K562 (cell line): Measurements from ENCODE around the gene SMAD3.

Experiments used
- FOXA1 ChIP-seq: fragments of 450-650 bp; IDR thresholded peaks from 2 replicates; pipeline ENCODE4 v1.6.1; 2016; ENCODE audit warnings: mild to moderate bottlenecking, borderline replicate concordance
- NCOR1 ChIP-seq: fragments of 450-650 bp; IDR thresholded peaks from 2 replicates; pipeline ENCODE4 v1.6.1; 2016; ENCODE audit warnings: mild to moderate bottlenecking, moderate library complexity
- TF ChIP-seq, protein P1 (sequence below), 2 experiments: fragments of 450-650 bp; formaldehyde crosslinking in 1 of 2; IDR thresholded peaks; 2 replicates each; pipeline versions ENCODE4 v1.4.0 to v1.6.1; 2014 to 2020; ENCODE audit warnings: mild to moderate bottlenecking in 2 of 2, borderline replicate concordance in 1 of 2, low read depth in 1 of 2

DNA sequence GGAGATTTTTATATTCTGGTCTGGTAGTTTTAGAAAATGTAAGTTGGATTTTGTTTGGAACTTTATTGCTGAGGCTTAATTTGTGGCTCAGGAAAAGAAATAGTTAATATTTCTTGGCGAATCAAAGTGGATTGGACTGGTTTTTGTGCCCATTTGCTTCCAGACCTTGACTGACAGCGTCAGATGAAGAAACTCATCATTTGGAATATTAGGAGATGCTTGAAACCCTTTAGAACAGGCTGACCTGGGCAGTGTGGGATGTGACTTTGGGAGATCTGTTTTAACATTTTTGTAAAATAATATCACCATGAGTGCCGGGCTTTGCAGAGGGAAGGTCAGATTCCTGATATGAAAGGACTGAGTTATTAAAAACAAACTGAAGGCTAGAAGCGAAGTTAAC, 106.1 kb downstream of the SMAD3 start:
- TF ChIP-seq, protein P1, sequence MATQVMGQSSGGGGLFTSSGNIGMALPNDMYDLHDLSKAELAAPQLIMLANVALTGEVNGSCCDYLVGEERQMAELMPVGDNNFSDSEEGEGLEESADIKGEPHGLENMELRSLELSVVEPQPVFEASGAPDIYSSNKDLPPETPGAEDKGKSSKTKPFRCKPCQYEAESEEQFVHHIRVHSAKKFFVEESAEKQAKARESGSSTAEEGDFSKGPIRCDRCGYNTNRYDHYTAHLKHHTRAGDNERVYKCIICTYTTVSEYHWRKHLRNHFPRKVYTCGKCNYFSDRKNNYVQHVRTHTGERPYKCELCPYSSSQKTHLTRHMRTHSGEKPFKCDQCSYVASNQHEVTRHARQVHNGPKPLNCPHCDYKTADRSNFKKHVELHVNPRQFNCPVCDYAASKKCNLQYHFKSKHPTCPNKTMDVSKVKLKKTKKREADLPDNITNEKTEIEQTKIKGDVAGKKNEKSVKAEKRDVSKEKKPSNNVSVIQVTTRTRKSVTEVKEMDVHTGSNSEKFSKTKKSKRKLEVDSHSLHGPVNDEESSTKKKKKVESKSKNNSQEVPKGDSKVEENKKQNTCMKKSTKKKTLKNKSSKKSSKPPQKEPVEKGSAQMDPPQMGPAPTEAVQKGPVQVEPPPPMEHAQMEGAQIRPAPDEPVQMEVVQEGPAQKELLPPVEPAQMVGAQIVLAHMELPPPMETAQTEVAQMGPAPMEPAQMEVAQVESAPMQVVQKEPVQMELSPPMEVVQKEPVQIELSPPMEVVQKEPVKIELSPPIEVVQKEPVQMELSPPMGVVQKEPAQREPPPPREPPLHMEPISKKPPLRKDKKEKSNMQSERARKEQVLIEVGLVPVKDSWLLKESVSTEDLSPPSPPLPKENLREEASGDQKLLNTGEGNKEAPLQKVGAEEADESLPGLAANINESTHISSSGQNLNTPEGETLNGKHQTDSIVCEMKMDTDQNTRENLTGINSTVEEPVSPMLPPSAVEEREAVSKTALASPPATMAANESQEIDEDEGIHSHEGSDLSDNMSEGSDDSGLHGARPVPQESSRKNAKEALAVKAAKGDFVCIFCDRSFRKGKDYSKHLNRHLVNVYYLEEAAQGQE (IDR thresholded peaks at IDR 0.05; ENCODE audit: borderline replicate concordance), result no peak
- TF ChIP-seq, protein P1 (CRISPR knock-in tag; IDR thresholded peaks at IDR 0.05; ENCODE audit: low read depth), result no peak
- TF ChIP-seq FOXA1, result no peak
- no peak for TF ChIP-seq NCOR1
